IMR-90 (cell line): Measurements from ENCODE around the gene IL2RA. TPM values are rescaled to one million over a fixed set of nuclear protein-coding genes. Genes with fewer than 3 reads are reported as not detected.

Source experiments
- ATAC-seq: fragments of 200-7000 bp; cut with Tn5 transposase; 2 replicates; pipeline ENCODE4 v1.9.1; 2020; ENCODE audit warnings: low read depth, mild to moderate bottlenecking, moderate library complexity
- BruUV-seq: library from RNA; stranded (reverse); fragments of 400-500 nt; replicated peaks from 2 replicates; lab custom pipeline; 2021; lab: Mats Ljungman, UMichigan
- CTCF ChIA-PET: fragments of 300-600 bp; formaldehyde crosslinking; extraction: SDS; loops from one replicate; lab custom pipeline; 2021; ENCODE audit warnings: antibody characterized with exemption; lab: Yijun Ruan, JAX
- POLR2A ChIA-PET: fragments of 300-600 bp; sonication (Branson Sonifier 250); formaldehyde crosslinking; loops from one replicate; lab custom pipeline; 2022; ENCODE audit warnings: antibody characterized with exemption; ENCODE audit not compliant: unreplicated experiment; lab: Charles Lee
- DNase-seq: peaks from one replicate; pipeline ENCODE4 v3.0.0; 2013
- H2AFZ ChIP-seq: replicated peaks from 2 replicates; pipeline ENCODE3; 2013; ENCODE audit warnings: low read length, mild to moderate bottlenecking; ENCODE audit not compliant: poor library complexity
- H2AK5ac ChIP-seq: 2 replicates; pipeline ENCODE4 v1.6.1; 2013; ENCODE audit warnings: low read depth, low read length, inconsistent platforms
- H2AK9ac ChIP-seq: replicated peaks from 2 replicates; pipeline ENCODE3; 2013; ENCODE audit warnings: mild to moderate bottlenecking, low read depth, low read length, moderate library complexity; ENCODE audit not compliant: poor library complexity
- H2BK120ac ChIP-seq: 2 replicates; pipeline ENCODE4 v1.6.1; 2013; ENCODE audit warnings: low read depth, low read length, inconsistent platforms
- H2BK15ac ChIP-seq: 3 replicates; pipeline ENCODE4 v1.6.1; 2013; ENCODE audit warnings: low read depth, low read length, inconsistent platforms
- H2BK20ac ChIP-seq: 2 replicates; pipeline ENCODE4 v1.6.1; 2013; ENCODE audit warnings: low read depth, mild to moderate bottlenecking, inconsistent platforms, low read length, moderate library complexity
- H2BK5ac ChIP-seq: 2 replicates; pipeline ENCODE4 v1.6.1; 2013; ENCODE audit warnings: mild to moderate bottlenecking, low read depth, low read length, inconsistent platforms; ENCODE audit not compliant: poor library complexity, severe bottlenecking
- H3K14ac ChIP-seq: replicated peaks from 2 replicates; pipeline ENCODE4 v1.6.1; 2013; ENCODE audit warnings: low read depth, low read length, inconsistent platforms
- H3K18ac ChIP-seq: 2 replicates; pipeline ENCODE4 v1.6.1; 2013; ENCODE audit warnings: low read depth, low read length, control low read depth
- H3K23ac ChIP-seq: 2 replicates; pipeline ENCODE4 v1.6.1; 2013; ENCODE audit warnings: low read depth, low read length, inconsistent platforms
- H3K27ac ChIP-seq: 2 replicates; pipeline ENCODE4 v1.5.1; 2013; ENCODE audit warnings: mild to moderate bottlenecking, control low read depth, low read length; ENCODE audit not compliant: insufficient read depth
- H3K27me3 ChIP-seq: 2 replicates; pipeline ENCODE4 v1.6.1; 2013; ENCODE audit warnings: low read length; ENCODE audit not compliant: control insufficient read depth, insufficient read depth
- H3K36me3 ChIP-seq: 2 replicates; pipeline ENCODE4 v1.6.1; 2013; ENCODE audit warnings: low read length, mixed read lengths; ENCODE audit not compliant: control insufficient read depth, insufficient read depth
- H3K4ac ChIP-seq: 2 replicates; pipeline ENCODE4 v1.6.1; 2013; ENCODE audit warnings: low read depth, low read length, inconsistent platforms
- H3K4me1 ChIP-seq: 2 replicates; pipeline ENCODE4 v1.6.1; 2013; ENCODE audit warnings: low read length, mixed read lengths; ENCODE audit not compliant: control insufficient read depth, insufficient read depth
- H3K4me2 ChIP-seq: 2 replicates; pipeline ENCODE4 v1.6.1; 2013; ENCODE audit warnings: low read depth, mild to moderate bottlenecking, control low read depth, low read length, moderate library complexity
- H3K4me3 ChIP-seq: 2 replicates; pipeline ENCODE4 v1.5.1; 2013; ENCODE audit warnings: low read depth, mild to moderate bottlenecking, control low read depth, low read length, moderate library complexity; ENCODE audit not compliant: insufficient read depth
- H3K56ac ChIP-seq: 2 replicates; pipeline ENCODE4 v1.6.1; 2013; ENCODE audit warnings: low read length, inconsistent platforms; ENCODE audit not compliant: insufficient read depth; ENCODE audit errors: extremely low read depth
- H3K79me1 ChIP-seq, 2 experiments: 2 replicates each; pipeline ENCODE4 v1.6.1; 2013; ENCODE audit warnings: low read length in 2 of 2, inconsistent platforms in 1 of 2, low read depth in 1 of 2
- H3K9ac ChIP-seq: 2 replicates; pipeline ENCODE4 v1.6.1; 2013; ENCODE audit warnings: low read depth, low read length, control low read depth
- H3K9me1 ChIP-seq: 2 replicates; pipeline ENCODE4 v1.6.1; 2013; ENCODE audit warnings: low read length, inconsistent platforms; ENCODE audit not compliant: insufficient read depth
- H3K9me3 ChIP-seq: 2 replicates; pipeline ENCODE4 v1.6.1; 2013; ENCODE audit warnings: low read length; ENCODE audit not compliant: control insufficient read depth, insufficient read depth
- H4K20me1 ChIP-seq: 2 replicates; pipeline ENCODE4 v1.6.1; 2013; ENCODE audit warnings: low read length, inconsistent platforms; ENCODE audit not compliant: insufficient read depth
- H4K5ac ChIP-seq: 2 replicates; pipeline ENCODE4 v1.6.1; 2013; ENCODE audit warnings: mild to moderate bottlenecking, low read depth, low read length, control low read depth
- H4K8ac ChIP-seq, 2 experiments: 2 replicates each; pipeline ENCODE4 v1.6.1; 2013; ENCODE audit warnings: low read depth in 2 of 2, low read length in 2 of 2, control low read depth in 1 of 2, inconsistent platforms in 1 of 2
- H4K91ac ChIP-seq: 2 replicates; pipeline ENCODE4 v1.6.1; 2013; ENCODE audit warnings: low read depth, low read length, inconsistent platforms; ENCODE audit not compliant: insufficient read depth
- CHD1 ChIP-seq: IDR thresholded peaks from 2 replicates; pipeline ENCODE4 v1.6.1; 2012; ENCODE audit warnings: low read depth, low read length, improper control_type of control experiment
- CTCF ChIP-seq: conservative IDR thresholded peaks from 2 replicates; pipeline ENCODE4 v1.5.1; 2012; ENCODE audit warnings: mild to moderate bottlenecking, low read depth, low read length, improper control_type of control experiment
- ELK1 ChIP-seq: fragments of 150-350 bp; IDR thresholded peaks from 2 replicates; pipeline ENCODE4 v1.6.1; 2016; ENCODE audit warnings: low read depth, mild to moderate bottlenecking, low read length, moderate library complexity, borderline replicate concordance
- FOS ChIP-seq: fragments of 150-350 bp; IDR thresholded peaks from 2 replicates; pipeline ENCODE4 v1.6.1; 2016; ENCODE audit warnings: low read depth, low read length
- MAFK ChIP-seq: IDR thresholded peaks from 2 replicates; pipeline ENCODE4 v1.6.1; 2012; ENCODE audit warnings: low read depth, low read length, improper control_type of control experiment
- MAZ ChIP-seq: IDR thresholded peaks from 2 replicates; pipeline ENCODE4 v1.6.1; 2012; ENCODE audit warnings: low read depth, mild to moderate bottlenecking, low read length, improper control_type of control experiment, moderate library complexity, borderline replicate concordance
- MXI1 ChIP-seq: IDR thresholded peaks from 2 replicates; pipeline ENCODE4 v1.6.1; 2012; ENCODE audit warnings: low read depth, mild to moderate bottlenecking, low read length, moderate library complexity, borderline replicate concordance
- NFE2L2 ChIP-seq: fragments of 150-350 bp; IDR thresholded peaks from 2 replicates; pipeline ENCODE4 v1.6.1; 2016; ENCODE audit warnings: low read depth, mild to moderate bottlenecking, low read length
- POLR2A ChIP-seq: IDR thresholded peaks from 2 replicates; pipeline ENCODE4 v1.6.1; 2012; ENCODE audit warnings: mild to moderate bottlenecking, low read depth, low read length
- RAD21 ChIP-seq: IDR thresholded peaks from 2 replicates; pipeline ENCODE4 v1.6.1; 2012; ENCODE audit warnings: low read length, improper control_type of control experiment
- RCOR1 ChIP-seq: IDR thresholded peaks from 2 replicates; pipeline ENCODE4 v1.6.1; 2012; ENCODE audit warnings: mild to moderate bottlenecking, low read length, improper control_type of control experiment; ENCODE audit not compliant: insufficient replicate concordance
- RFX5 ChIP-seq: IDR thresholded peaks from 2 replicates; pipeline ENCODE4 v1.8.0; 2012; ENCODE audit warnings: low read depth, mild to moderate bottlenecking, low read length, moderate library complexity
- USF2 ChIP-seq: fragments of 150-350 bp; IDR thresholded peaks from 2 replicates; pipeline ENCODE4 v1.6.1; 2017; ENCODE audit warnings: mild to moderate bottlenecking, antibody characterized with exemption, low read length, low read depth
- WGBS, 2 experiments: methylation state at CpG; one replicate each; pipeline versions ENCODE4 v1.1.5 to v1.1.7; 2013; ENCODE audit warnings: missing lambda C conversion rate in 2 of 2; ENCODE audit not compliant: insufficient read length in 1 of 2; ENCODE audit errors: extremely low coverage in 2 of 2; 5-methylcytosine and 5-hydroxymethylcytosine counted together
- dilution Hi-C: fragments of 300-500 bp; cut with HindIII; formaldehyde crosslinking; loops from one replicate; pipeline ENCODE4 v1.14.3; 2018; ENCODE audit warnings: low sequenced_read_pairs; ENCODE audit not compliant: unreplicated experiment
- in situ Hi-C: fragments of 300-500 bp; cut with MboI; formaldehyde crosslinking; loops from 3 replicates; pipeline ENCODE4 v1.14.3; 2019; ENCODE audit warnings: low sequenced_read_pairs, inconsistent platforms, mixed read lengths
- intact Hi-C: fragments of 100-400 bp; cut with micrococcal nuclease; formaldehyde crosslinking; loops from 2 replicates; pipeline ENCODE4 v1.10.0; 2022
- polyA plus RNA-seq, 3 experiments: library from polyadenylated mRNA; depleted of rRNA; stranded (reverse); fragments of >200 nt; gene quantifications; 2 replicates each; pipeline ENCODE4 v1.2.3, GENCODE V29; 2012; ENCODE audit warnings: low replicate concordance in 1 of 3
- total RNA-seq: library from RNA; depleted of rRNA; stranded (reverse); fragments of >200 nt; gene quantifications from 2 replicates; pipeline ENCODE4 v1.2.3, GENCODE V29; 2012

IL2RA gene
- total and polyA plus RNA-seq, 2 of the 4 experiments (the other 2 are of a cell fraction): not detected

- ChIA-PET CTCF (no interaction called here), POLR2A (no interaction called here)
- Histone ChIP-seq H3K27ac (no peak overlapping the region), H2BK20ac (no peak overlapping the region), H4K8ac (no peak overlapping the region), H3K56ac (no peak overlapping the region), H2BK15ac (0 out of 3 replicates have a peak overlapping the region, but pooled peaks have one; percentile 13), H3K4me3 (no peak overlapping the region), H2AFZ (peak overlapping the region; percentile 8), H3K36me3 (peaks cover 5% of the 10 kb centered on the region; the same call in 1 of the 2 replicates), H2BK5ac (no peak overlapping the region), H2AK5ac (peak overlapping the region; percentile 94), H3K9ac (no peak overlapping the region), H4K5ac (no peak overlapping the region), H3K23ac (no peak overlapping the region), H3K27me3 (no peaks in the 10 kb centered on the region), H3K18ac (no peak overlapping the region), H3K14ac (no peak overlapping the region), H2AK9ac (peak overlapping the region; percentile 30), H4K20me1 (no peaks in the 10 kb centered on the region), H3K9me3 (no peaks in the 10 kb centered on the region), H3K9me1 (peaks cover 29% of the 10 kb centered on the region), H3K79me1 (peaks cover 3 to 33% of the 10 kb centered on the region in 2 experiments; a peak in 1 of 4 replicates), H3K4ac (peak overlapping the region; percentile 20; the same call in 1 of the 2 replicates), H4K91ac (peak overlapping the region; percentile 48; the same call in 1 of the 2 replicates), H3K4me2 (no peak overlapping the region), H3K4me1 (peaks cover 18% of the 10 kb centered on the region), H2BK120ac (peak overlapping the region; percentile 18; the same call in 1 of the 2 replicates)
- DNase-seq (no peak), ATAC-seq (no peak)
- in situ Hi-C loops: no loop called here
- TF ChIP-seq MAZ (no peak), FOS (no peak), MXI1 (no peak), CTCF (no peak), MAFK (no peak), POLR2A (no peak), NFE2L2 (no peak), RCOR1 (no peak), RAD21 (no peak), RFX5 (no peak), ELK1 (no peak), CHD1 (no peak), USF2 (no peak)
- dilution Hi-C loops: no loop called here
- BruUV-seq: no TSS peak
- intact Hi-C loops: no loop called here
- WGBS, 2 experiments: 87% methylated on average over 22 of the region's 29 CpGs; no CpG with 5 or more reads in 1 of the 2 experiments
Measured at GRCh38 chr10:5961405-5962100, 100.6 kb downstream of the IL2RA start.
